Activated naive CD8-positive, alpha-beta T cell treated with anti-CD3 and anti-CD28 coated beads, Interleukin-2, amount 50 U/mL, for 24 hours (primary cell): ENCODE measurements around the gene LRRC56.
A peak's percentile ranks its signal among the peaks of the same experiment; 100 is the strongest.

Experiments
- ATAC-seq: fragments of 150-1000 bp; cut with Tn5 transposase; one replicate; pipeline ENCODE4 v1.10.0; 2021
- DNase-seq: peaks from one replicate; pipeline ENCODE4 v3.0.0; 2021
- H3K27ac Mint-ChIP-seq: one replicate; pipeline ENCODE4 v1.8.0; 2021; ENCODE audit warnings: mild to moderate bottlenecking, mixed read lengths
- H3K27me3 Mint-ChIP-seq: one replicate; pipeline ENCODE4 v1.8.0; 2021; ENCODE audit warnings: mixed read lengths
- H3K36me3 Mint-ChIP-seq: one replicate; pipeline ENCODE4 v1.8.0; 2021; ENCODE audit warnings: low read depth, mixed read lengths
- H3K4me1 Mint-ChIP-seq: one replicate; pipeline ENCODE4 v1.8.0; 2021; ENCODE audit warnings: mixed read lengths
- H3K4me3 Mint-ChIP-seq: one replicate; pipeline ENCODE4 v1.8.0; 2021; ENCODE audit warnings: mild to moderate bottlenecking, moderate library complexity, mixed read lengths
- H3K9me3 Mint-ChIP-seq: one replicate; pipeline ENCODE4 v1.8.0; 2021; ENCODE audit warnings: mixed read lengths

Gene LRRC56

GRCh38 chr11:575313-575995 is 38.1 kb downstream of the LRRC56 start:
- H3K27ac Mint-ChIP-seq = no peak overlapping the region
- H3K9me3 Mint-ChIP-seq = no peaks in the 10 kb centered on the region
- H3K4me1 Mint-ChIP-seq = peaks cover 40% of the 10 kb centered on the region
- DNase-seq (no peak), ATAC-seq (peak; percentile 15)
- H3K4me3 Mint-ChIP-seq = peak overlapping the region; percentile 75
- H3K36me3 Mint-ChIP-seq = peaks cover 8% of the 10 kb centered on the region
- peaks cover 10% of the 10 kb centered on the region for H3K27me3 Mint-ChIP-seq

GRCh38 chr11:575996-576768 is 38.9 kb downstream of the LRRC56 start, which contains the start of gene PHRF1:
Gene PHRF1, plus strand, starts transcription at chr11:576470. Its CDS starts 5,043 bp downstream, at chr11:581513.
- Mint-ChIP-seq H3K4me1 (peaks cover 44% of the 10 kb centered on the region), H3K27me3 (peaks cover 10% of the 10 kb centered on the region), H3K27ac (peak within 1 kb of the TSS; percentile 95), H3K9me3 (no peaks in the 10 kb centered on the region), H3K36me3 (peaks cover 10% of the 10 kb centered on the region), H3K4me3 (peak within 1 kb of the TSS; percentile 92)
- DNase-seq (peak; percentile 96), ATAC-seq (peak; percentile 93)

GRCh38 chr11:576811-577610 is 39.7 kb downstream of the LRRC56 start:
- Mint-ChIP-seq H3K27me3 (peaks cover 10% of the 10 kb centered on the region), H3K4me1 (peaks cover 46% of the 10 kb centered on the region), H3K36me3 (peaks cover 14% of the 10 kb centered on the region), H3K4me3 (peak overlapping the region; percentile 92), H3K27ac (peak overlapping the region; percentile 90), H3K9me3 (no peaks in the 10 kb centered on the region)
- no peak for DNase-seq
- no peak for ATAC-seq

- DNase-seq (no peak), ATAC-seq (no peak)
- no peaks in the 10 kb centered on the region for H3K9me3 Mint-ChIP-seq
- H3K36me3 Mint-ChIP-seq = peaks cover 14% of the 10 kb centered on the region
- peak overlapping the region; percentile 92 for H3K4me3 Mint-ChIP-seq
- H3K27ac Mint-ChIP-seq = peak overlapping the region; percentile 90
- peaks cover 46% of the 10 kb centered on the region for H3K4me1 Mint-ChIP-seq
- peaks cover 10% of the 10 kb centered on the region for H3K27me3 Mint-ChIP-seq
Observed at GRCh38 chr11:577611-577894, 40.2 kb downstream of the LRRC56 start.

- Mint-ChIP-seq H3K27ac (no peak overlapping the region), H3K36me3 (peaks cover 14% of the 10 kb centered on the region)
- no peak for ATAC-seq
Observed at GRCh38 chr11:578276-579035, 41.1 kb downstream of the LRRC56 start.

GRCh38 chr11:579830-580601 is 42.7 kb downstream of the LRRC56 start:
- peaks cover 20% of the 10 kb centered on the region for H3K36me3 Mint-ChIP-seq
- H3K27ac Mint-ChIP-seq = no peak overlapping the region
- H3K4me3 Mint-ChIP-seq = no peak overlapping the region
- H3K9me3 Mint-ChIP-seq = no peaks in the 10 kb centered on the region
- DNase-seq (no peak), ATAC-seq (no peak)
- H3K27me3 Mint-ChIP-seq = peaks cover 2% of the 10 kb centered on the region
- peaks cover 38% of the 10 kb centered on the region for H3K4me1 Mint-ChIP-seq

More at GRCh38 chr11:578276-579035, 41.1 kb downstream of the LRRC56 start:
- H3K4me3 Mint-ChIP-seq = peak overlapping the region; percentile 92
- H3K9me3 Mint-ChIP-seq = no peaks in the 10 kb centered on the region
- DNase-seq = no peak
- peaks cover 46% of the 10 kb centered on the region for H3K4me1 Mint-ChIP-seq
- peaks cover 10% of the 10 kb centered on the region for H3K27me3 Mint-ChIP-seq

- H3K36me3 Mint-ChIP-seq = peaks cover 24% of the 10 kb centered on the region
- DNase-seq (no peak), ATAC-seq (no peak)
- no peak overlapping the region for H3K27ac Mint-ChIP-seq
- H3K4me1 Mint-ChIP-seq = peaks cover 40% of the 10 kb centered on the region
- no peak overlapping the region for H3K4me3 Mint-ChIP-seq
- no peaks in the 10 kb centered on the region for H3K9me3 Mint-ChIP-seq
- no peaks in the 10 kb centered on the region for H3K27me3 Mint-ChIP-seq
Observed at GRCh38 chr11:581342-581741, 44.0 kb downstream of the LRRC56 start.

GRCh38 chr11:581752-582151 is 44.4 kb downstream of the LRRC56 start:
- ATAC-seq (no peak), DNase-seq (no peak)
- H3K27me3 Mint-ChIP-seq = no peaks in the 10 kb centered on the region
- peaks cover 25% of the 10 kb centered on the region for H3K36me3 Mint-ChIP-seq
- H3K4me1 Mint-ChIP-seq = peaks cover 43% of the 10 kb centered on the region
- H3K9me3 Mint-ChIP-seq = no peaks in the 10 kb centered on the region
- no peak overlapping the region for H3K4me3 Mint-ChIP-seq
- no peak overlapping the region for H3K27ac Mint-ChIP-seq

- no peak overlapping the region for H3K4me3 Mint-ChIP-seq
- H3K9me3 Mint-ChIP-seq = no peaks in the 10 kb centered on the region
- H3K4me1 Mint-ChIP-seq = peaks cover 41% of the 10 kb centered on the region
- ATAC-seq (no peak), DNase-seq (no peak)
- no peaks in the 10 kb centered on the region for H3K27me3 Mint-ChIP-seq
- H3K27ac Mint-ChIP-seq = no peak overlapping the region
- H3K36me3 Mint-ChIP-seq = peaks cover 25% of the 10 kb centered on the region
Observed at GRCh38 chr11:584287-584686, 47.0 kb downstream of the LRRC56 start.

- Mint-ChIP-seq H3K27me3 (no peaks in the 10 kb centered on the region), H3K27ac (peak overlapping the region; percentile 74), H3K9me3 (no peaks in the 10 kb centered on the region), H3K36me3 (peaks cover 37% of the 10 kb centered on the region), H3K4me1 (peaks cover 26% of the 10 kb centered on the region), H3K4me3 (no peak overlapping the region)
- ATAC-seq = no peak
- DNase-seq = no peak
Observed at GRCh38 chr11:586376-587316, 49.3 kb downstream of the LRRC56 start.

- no peak for DNase-seq
- peak overlapping the region; percentile 61 for H3K4me3 Mint-ChIP-seq
- H3K4me1 Mint-ChIP-seq = peaks cover 26% of the 10 kb centered on the region
- peaks cover 39% of the 10 kb centered on the region for H3K36me3 Mint-ChIP-seq
- no peaks in the 10 kb centered on the region for H3K9me3 Mint-ChIP-seq
- peak; percentile 6 for ATAC-seq
- no peaks in the 10 kb centered on the region for H3K27me3 Mint-ChIP-seq
- peak overlapping the region; percentile 92 for H3K27ac Mint-ChIP-seq
Observed at GRCh38 chr11:587546-587945, 50.2 kb downstream of the LRRC56 start.

- peaks cover 26% of the 10 kb centered on the region for H3K4me1 Mint-ChIP-seq
- H3K36me3 Mint-ChIP-seq = peaks cover 39% of the 10 kb centered on the region
- DNase-seq = peak; percentile 65
- H3K4me3 Mint-ChIP-seq = peak overlapping the region; percentile 61
- ATAC-seq = peak; percentile 100
- peak overlapping the region; percentile 92 for H3K27ac Mint-ChIP-seq
- H3K9me3 Mint-ChIP-seq = no peaks in the 10 kb centered on the region
- H3K27me3 Mint-ChIP-seq = no peaks in the 10 kb centered on the region
Observed at GRCh38 chr11:587978-588380, 50.7 kb downstream of the LRRC56 start.

- Mint-ChIP-seq H3K36me3 (peaks cover 41% of the 10 kb centered on the region), H3K4me1 (peaks cover 29% of the 10 kb centered on the region), H3K4me3 (no peak overlapping the region), H3K27ac (no peak overlapping the region), H3K9me3 (no peaks in the 10 kb centered on the region), H3K27me3 (no peaks in the 10 kb centered on the region)
- ATAC-seq = no peak
- no peak for DNase-seq
Observed at GRCh38 chr11:589798-590197, 52.5 kb downstream of the LRRC56 start.
